Effector memory CD4-positive, alpha-beta T cell (primary cell): ENCODE data around the gene RAD9A.

Source experiments
- DNase-seq, 3 donors: peaks; one replicate each; pipeline ENCODE4 v3.0.0-alpha.2; 2020
- H3K27ac ChIP-seq: 2 replicates; pipeline ENCODE4 v1.7.0; 2013; ENCODE audit warnings: mild to moderate bottlenecking, low read length, moderate library complexity; ENCODE audit not compliant: insufficient read depth, poor library complexity, severe bottlenecking
- H3K27me3 ChIP-seq: replicated peaks from 2 replicates; pipeline ENCODE4 v1.7.0; 2013; ENCODE audit warnings: mild to moderate bottlenecking, low read length; ENCODE audit not compliant: insufficient read depth, control insufficient read depth, poor library complexity, severe bottlenecking
- H3K36me3 ChIP-seq: 2 replicates; pipeline ENCODE4 v1.7.0; 2013; ENCODE audit warnings: mild to moderate bottlenecking, low read length, moderate library complexity; ENCODE audit not compliant: control insufficient read depth, insufficient read depth
- H3K4me1 ChIP-seq: 2 replicates; pipeline ENCODE4 v1.7.0; 2013; ENCODE audit warnings: low read length, mild to moderate bottlenecking; ENCODE audit not compliant: control insufficient read depth, insufficient read depth, poor library complexity, severe bottlenecking
- H3K4me3 ChIP-seq: 2 replicates; pipeline ENCODE4 v1.7.0; 2013; ENCODE audit warnings: low read length, low read depth, mild to moderate bottlenecking; ENCODE audit not compliant: insufficient read depth, poor library complexity, severe bottlenecking
- H3K9me3 ChIP-seq: 2 replicates; pipeline ENCODE4 v1.7.0; 2013; ENCODE audit warnings: mild to moderate bottlenecking, low read length, moderate library complexity; ENCODE audit not compliant: control insufficient read depth

The RAD9A gene

GRCh38 chr11:67375320-67376055 lies 16.3 kb upstream of the RAD9A start:
- Histone ChIP-seq H3K4me3 (no peak overlapping the region), H3K4me1 (peaks cover 34% of the 10 kb centered on the region), H3K27ac (no peak overlapping the region)

GRCh38 chr11:67376063-67376820 lies 15.5 kb upstream of the RAD9A start:
- Histone ChIP-seq H3K9me3 (no peaks in the 10 kb centered on the region), H3K27ac (no peak overlapping the region), H3K27me3 (no peaks in the 10 kb centered on the region), H3K4me3 (no peak overlapping the region), H3K36me3 (no peaks in the 10 kb centered on the region), H3K4me1 (peaks cover 27% of the 10 kb centered on the region)
- DNase-seq = no peak

More at GRCh38 chr11:67375320-67376055, 16.3 kb upstream of the RAD9A start:
- H3K36me3 ChIP-seq = no peaks in the 10 kb centered on the region
- no peaks in the 10 kb centered on the region for H3K27me3 ChIP-seq
- no peak for DNase-seq
- no peaks in the 10 kb centered on the region for H3K9me3 ChIP-seq

- Histone ChIP-seq H3K27ac (peak overlapping the region; percentile 23), H3K9me3 (no peaks in the 10 kb centered on the region), H3K27me3 (no peaks in the 10 kb centered on the region), H3K4me3 (no peak overlapping the region), H3K4me1 (peaks cover 18% of the 10 kb centered on the region), H3K36me3 (no peaks in the 10 kb centered on the region)
- DNase-seq = no peak
Observed at GRCh38 chr11:67376873-67377808, 14.6 kb upstream of the RAD9A start.

GRCh38 chr11:67378544-67378943 lies 13.2 kb upstream of the RAD9A start:
- Histone ChIP-seq H3K27ac (no peak overlapping the region), H3K4me3 (no peak overlapping the region), H3K4me1 (peaks cover 20% of the 10 kb centered on the region), H3K27me3 (no peaks in the 10 kb centered on the region), H3K9me3 (no peaks in the 10 kb centered on the region), H3K36me3 (no peaks in the 10 kb centered on the region)
- DNase-seq = no peak

GRCh38 chr11:67379061-67380058 lies 12.4 kb upstream of the RAD9A start:
- Histone ChIP-seq H3K4me3 (no peak overlapping the region), H3K4me1 (peaks cover 13% of the 10 kb centered on the region), H3K36me3 (no peaks in the 10 kb centered on the region), H3K27ac (no peak overlapping the region), H3K27me3 (no peaks in the 10 kb centered on the region), H3K9me3 (no peaks in the 10 kb centered on the region)
- DNase-seq = no peak

- no peaks in the 10 kb centered on the region for H3K36me3 ChIP-seq
- H3K4me1 ChIP-seq = peaks cover 4% of the 10 kb centered on the region
- no peaks in the 10 kb centered on the region for H3K9me3 ChIP-seq
- no peak overlapping the region for H3K4me3 ChIP-seq
- DNase-seq = no peak
- no peaks in the 10 kb centered on the region for H3K27me3 ChIP-seq
- no peak overlapping the region for H3K27ac ChIP-seq
Observed at GRCh38 chr11:67381244-67381972, 10.4 kb upstream of the RAD9A start.

GRCh38 chr11:67382276-67383136 lies 9.3 kb upstream of the RAD9A start:
- peaks cover 4% of the 10 kb centered on the region for H3K4me1 ChIP-seq
- no peaks in the 10 kb centered on the region for H3K9me3 ChIP-seq
- no peak overlapping the region for H3K4me3 ChIP-seq
- no peaks in the 10 kb centered on the region for H3K27me3 ChIP-seq
- no peak overlapping the region for H3K27ac ChIP-seq
- DNase-seq = peak; percentile 68 to 78 (median 73)
- no peaks in the 10 kb centered on the region for H3K36me3 ChIP-seq

GRCh38 chr11:67384851-67385366 lies 6.9 kb upstream of the RAD9A start:
- Histone ChIP-seq H3K27ac (no peak overlapping the region), H3K36me3 (no peaks in the 10 kb centered on the region), H3K27me3 (no peaks in the 10 kb centered on the region), H3K9me3 (no peaks in the 10 kb centered on the region), H3K4me3 (no peak overlapping the region), H3K4me1 (peaks cover 4% of the 10 kb centered on the region)
- DNase-seq = no peak
